Mesodermal cell (in vitro differentiated cells): Measurements from ENCODE around the gene DNTT.

Experiments used
- H3K27ac ChIP-seq: 2 replicates; pipeline ENCODE4 v1.7.0; 2013; ENCODE audit warnings: mild to moderate bottlenecking, low read depth, low read length, moderate library complexity; ENCODE audit not compliant: severe bottlenecking
- H3K36me3 ChIP-seq: 2 replicates; pipeline ENCODE4 v1.7.1; 2013; ENCODE audit warnings: mild to moderate bottlenecking, low read length, moderate library complexity; ENCODE audit not compliant: control insufficient read depth, insufficient read depth
- H3K4me1 ChIP-seq: one replicate; pipeline ENCODE4 v1.7.1; 2013; ENCODE audit warnings: mild to moderate bottlenecking, low read length; ENCODE audit not compliant: insufficient read depth, control insufficient read depth, poor library complexity, severe bottlenecking
- H3K4me3 ChIP-seq: 2 replicates; pipeline ENCODE4 v1.7.0; 2013; ENCODE audit warnings: low read length, control low read depth, mild to moderate bottlenecking; ENCODE audit not compliant: insufficient read depth, poor library complexity, severe bottlenecking; ENCODE audit errors: extremely low read depth
- H3K9me3 ChIP-seq: 2 replicates; pipeline ENCODE4 v1.7.1; 2013; ENCODE audit warnings: mild to moderate bottlenecking, low read length, moderate library complexity; ENCODE audit not compliant: control insufficient read depth
- WGBS, 2 experiments: methylation state at CpG; one replicate each; pipeline ENCODE4 v1.1.5; 2013; ENCODE audit warnings: missing lambda C conversion rate in 2 of 2; ENCODE audit not compliant: insufficient coverage in 2 of 2; 5-methylcytosine and 5-hydroxymethylcytosine counted together

Gene DNTT

GRCh38 chr10:96345222-96345621 is 41.0 kb downstream of the DNTT start:
- no peak overlapping the region for H3K27ac ChIP-seq
- no peaks in the 10 kb centered on the region for H3K36me3 ChIP-seq
- WGBS, 2 experiments, result 14 to 40% methylated on average over 1 of the region's 2 CpGs
- H3K4me3 ChIP-seq, result no peak overlapping the region
- H3K9me3 ChIP-seq, result no peaks in the 10 kb centered on the region
- H3K4me1 ChIP-seq, result no peaks in the 10 kb centered on the region

DNA sequence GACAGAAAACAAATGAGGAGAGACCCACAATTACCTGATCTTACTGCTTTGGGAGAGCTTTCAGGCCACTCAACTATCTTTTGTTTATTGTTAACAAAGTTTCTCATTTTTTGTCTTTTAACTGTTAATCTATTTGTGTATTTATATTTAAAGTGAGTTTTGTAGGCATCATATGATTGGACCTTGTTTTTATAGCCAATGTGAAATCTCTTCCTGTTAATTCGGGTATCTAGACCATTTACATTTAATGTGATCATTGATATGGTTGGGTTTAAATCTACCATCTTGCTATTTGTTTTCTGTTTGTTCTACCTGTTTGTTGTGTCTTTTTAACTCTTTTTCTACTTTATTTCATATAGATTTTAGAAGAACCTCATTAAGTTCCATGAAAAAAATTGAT is 42.1 kb downstream of the DNTT start:
- no peaks in the 10 kb centered on the region for H3K9me3 ChIP-seq
- no peak overlapping the region for H3K27ac ChIP-seq
- no CpG with 5 or more reads among the region's 1 CpG for whole genome bisulfite sequencing, 2 experiments
- H3K4me3 ChIP-seq, result no peak overlapping the region
- no peaks in the 10 kb centered on the region for H3K4me1 ChIP-seq
- H3K36me3 ChIP-seq, result no peaks in the 10 kb centered on the region

DNA sequence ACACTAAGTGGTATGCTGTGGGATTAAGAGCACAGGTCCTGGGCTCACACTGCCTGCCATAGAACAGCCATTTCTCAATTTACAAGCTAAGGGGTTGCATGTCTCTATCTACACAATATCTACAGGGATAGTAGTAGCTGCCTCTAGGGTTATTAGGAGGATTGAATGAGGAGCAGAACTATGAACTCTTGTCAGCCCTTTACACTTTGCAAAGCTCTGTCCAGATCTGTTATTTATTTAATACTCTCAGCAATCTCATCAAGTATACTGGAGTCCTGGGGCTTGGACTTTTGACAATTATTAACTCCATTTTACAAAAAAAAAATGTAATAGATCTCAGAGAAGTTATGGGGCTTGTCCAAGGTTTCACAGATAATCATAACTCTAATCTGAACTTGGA is 47.8 kb downstream of the DNTT start:
- Histone ChIP-seq H3K36me3 (no peaks in the 10 kb centered on the region), H3K4me3 (no peak overlapping the region), H3K27ac (no peak overlapping the region), H3K9me3 (no peaks in the 10 kb centered on the region), H3K4me1 (no peaks in the 10 kb centered on the region)

DNA sequence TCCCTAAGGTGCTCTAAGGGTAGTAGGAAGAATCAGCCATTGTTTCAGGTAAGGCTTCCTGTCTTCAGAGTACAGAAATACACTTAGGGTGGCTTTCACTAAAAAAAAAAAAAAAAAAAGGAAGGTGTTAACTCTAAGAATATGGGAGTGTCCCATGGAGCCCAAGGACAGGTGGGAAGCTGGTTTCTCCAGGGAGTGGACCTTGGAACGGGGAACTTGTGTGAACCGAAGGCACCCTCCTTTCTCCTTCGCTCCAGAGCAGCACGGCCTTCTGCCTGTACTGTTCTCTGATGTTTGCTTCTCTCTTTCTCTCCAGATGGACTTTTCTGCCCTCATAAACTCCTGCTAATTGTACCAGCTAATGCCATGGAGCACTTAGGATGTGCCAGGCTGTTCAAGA is 48.3 kb downstream of the DNTT start:
- Histone ChIP-seq H3K36me3 (no peaks in the 10 kb centered on the region), H3K4me1 (no peaks in the 10 kb centered on the region), H3K27ac (no peak overlapping the region), H3K9me3 (no peaks in the 10 kb centered on the region), H3K4me3 (no peak overlapping the region)
- 67% methylated on average over 4 of the region's 4 CpGs; no CpG with 5 or more reads in 1 of the 2 experiments for WGBS, 2 experiments

GRCh38 chr10:96357038-96357620 is 52.9 kb downstream of the DNTT start:
- no peak overlapping the region for H3K4me3 ChIP-seq
- no peak overlapping the region for H3K27ac ChIP-seq
- no peaks in the 10 kb centered on the region for H3K9me3 ChIP-seq
- 75 to 84% methylated on average over 8 of the region's 8 CpGs for WGBS, 2 experiments
- no peaks in the 10 kb centered on the region for H3K36me3 ChIP-seq
- no peaks in the 10 kb centered on the region for H3K4me1 ChIP-seq

DNA sequence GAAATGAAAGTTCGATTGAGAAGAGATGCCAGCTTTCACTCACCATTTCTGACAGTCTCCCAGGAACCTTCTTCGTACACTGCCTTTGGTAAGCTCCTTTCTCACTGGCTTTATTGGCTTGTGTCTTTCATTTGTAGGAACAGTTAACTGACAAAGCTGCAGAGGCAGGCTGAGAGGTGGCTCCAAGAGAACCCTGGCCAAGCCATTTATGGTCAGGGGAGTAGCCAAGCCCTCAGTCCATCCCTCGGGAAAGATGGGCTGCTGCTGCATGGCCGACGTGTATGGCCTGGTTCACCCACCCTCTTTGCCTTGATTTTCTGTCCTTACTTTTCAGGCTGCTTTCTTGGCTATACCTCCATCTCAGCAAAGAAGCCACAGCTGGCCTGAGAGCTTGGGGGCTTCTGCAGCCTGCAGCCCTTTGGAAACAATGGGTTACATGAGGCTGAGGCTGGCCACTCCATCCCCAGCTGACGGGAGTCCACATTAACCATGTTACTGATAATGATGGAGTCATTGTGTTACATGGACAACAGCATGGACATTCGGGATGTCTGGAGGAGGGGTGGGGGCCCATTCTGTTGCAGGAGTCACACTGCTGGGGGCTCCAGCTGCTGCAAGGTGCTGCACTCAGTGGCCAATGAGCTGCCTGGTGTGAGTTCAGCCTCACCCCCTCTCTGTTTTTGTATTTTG is 54.8 kb downstream of the DNTT start, which contains the start of gene OPALIN:
OPALIN (minus strand) TSS at position 152 of the 690 bp plus-strand sequence; CDS start at position 46, 106 bp downstream.
- H3K4me1 ChIP-seq, result no peaks in the 10 kb centered on the region
- H3K36me3 ChIP-seq, result no peaks in the 10 kb centered on the region
- WGBS, 2 experiments, result 81 to 87% methylated on average over 4 to 5 of the region's 7 CpGs
- H3K27ac ChIP-seq, result no peak within 1 kb of the TSS
- H3K9me3 ChIP-seq, result no peaks in the 10 kb centered on the region
- H3K4me3 ChIP-seq, result no peak within 1 kb of the TSS

- no peaks in the 10 kb centered on the region for H3K36me3 ChIP-seq
- H3K4me1 ChIP-seq, result no peaks in the 10 kb centered on the region
- H3K9me3 ChIP-seq, result no peaks in the 10 kb centered on the region
- H3K4me3 ChIP-seq, result no peak overlapping the region
- no peak overlapping the region for H3K27ac ChIP-seq
- WGBS, 2 experiments, result 86% methylated on average over 6 of the region's 6 CpGs
Measured at GRCh38 chr10:96359616-96360015, 55.4 kb downstream of the DNTT start.

DNA sequence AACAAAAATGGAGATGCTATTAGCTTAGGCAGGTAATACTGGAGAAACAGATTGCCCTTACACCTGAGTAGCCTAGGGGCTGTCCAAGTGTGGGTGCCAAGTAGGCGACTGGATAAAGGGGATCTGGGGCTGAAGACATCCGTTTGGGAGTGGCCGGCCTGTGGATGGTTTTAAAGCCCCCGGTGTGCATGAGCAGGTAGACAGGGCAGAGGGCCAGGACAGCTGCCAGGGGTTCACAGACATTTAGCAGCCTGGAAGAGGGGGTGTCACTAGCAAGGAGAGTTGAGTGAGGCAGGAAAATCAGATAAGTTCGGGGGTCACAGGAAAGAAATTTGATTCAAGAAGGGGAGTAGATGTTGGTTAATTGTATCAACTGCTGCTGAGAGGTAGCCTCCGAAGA is 56.1 kb downstream of the DNTT start:
- H3K4me3 ChIP-seq, result no peak overlapping the region
- WGBS, 2 experiments, result 88 to 93% methylated on average over 5 to 6 of the region's 6 CpGs

GRCh38 chr10:96360766-96361165 is 56.5 kb downstream of the DNTT start:
- WGBS, 2 experiments, result 89 to 92% methylated on average over 3 of the region's 3 CpGs
- H3K36me3 ChIP-seq, result no peaks in the 10 kb centered on the region
- H3K4me1 ChIP-seq, result no peaks in the 10 kb centered on the region
- H3K4me3 ChIP-seq, result no peak overlapping the region
- no peaks in the 10 kb centered on the region for H3K9me3 ChIP-seq
- H3K27ac ChIP-seq, result no peak overlapping the region

More for the DNA sequence above, 56.1 kb downstream of the DNTT start:
- Histone ChIP-seq H3K27ac (no peak overlapping the region), H3K36me3 (no peaks in the 10 kb centered on the region), H3K9me3 (no peaks in the 10 kb centered on the region), H3K4me1 (no peaks in the 10 kb centered on the region)

- no peaks in the 10 kb centered on the region for H3K36me3 ChIP-seq
- H3K9me3 ChIP-seq, result no peaks in the 10 kb centered on the region
- WGBS, 2 experiments, result 88 to 95% methylated on average over 2 of the region's 3 CpGs
- no peak overlapping the region for H3K4me3 ChIP-seq
- peaks cover 2% of the 10 kb centered on the region for H3K4me1 ChIP-seq
- H3K27ac ChIP-seq, result no peak overlapping the region
Measured at GRCh38 chr10:96365571-96365970, 61.3 kb downstream of the DNTT start.

DNA sequence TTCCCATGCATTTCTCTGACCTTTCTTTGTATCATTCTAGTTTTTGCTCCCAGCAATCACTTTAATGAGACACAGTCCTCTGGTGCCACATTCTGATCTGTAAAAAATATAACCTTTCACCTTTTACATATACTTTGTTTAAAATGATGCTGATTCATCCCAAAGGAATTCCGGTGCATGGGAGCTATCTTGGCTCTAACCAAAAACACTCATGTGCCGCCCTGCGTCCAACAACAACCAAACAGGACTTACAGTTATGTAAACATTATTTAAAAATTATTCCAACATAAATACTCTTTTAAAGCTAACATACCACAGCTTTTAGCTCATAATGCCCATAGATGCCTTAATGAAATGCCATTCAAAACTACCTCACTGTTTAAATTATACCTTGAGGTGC is 62.3 kb downstream of the DNTT start:
- Histone ChIP-seq H3K4me3 (no peak overlapping the region), H3K4me1 (peaks cover 2% of the 10 kb centered on the region), H3K36me3 (no peaks in the 10 kb centered on the region), H3K27ac (no peak overlapping the region), H3K9me3 (no peaks in the 10 kb centered on the region)
- WGBS, 2 experiments, result 90% methylated on average over 2 of the region's 3 CpGs; no CpG with 5 or more reads in 1 of the 2 experiments
